Vagina (tissue), 2 donors: Measurements from ENCODE around the gene SGF29. TPM values are rescaled to one million over a fixed set of nuclear protein-coding genes. Genes with fewer than 3 reads are reported as not detected.

ENCODE experiments used
- DNase-seq, 2 donors: peaks; one replicate each; pipeline ENCODE4 v3.0.0-alpha.2; 2017; ENCODE audit errors: extremely low spot score in 2 of 2
- H3K27ac ChIP-seq: fragments of 200-600 bp; sonication (generic); one replicate; pipeline ENCODE4 v1.5.1; 2019
- H3K27me3 ChIP-seq: fragments of 200-600 bp; sonication (generic); one replicate; pipeline ENCODE4 v1.5.1; 2019
- H3K36me3 ChIP-seq, 2 donors: fragments of 200-600 bp; sonication (generic); one replicate each; pipeline ENCODE4 v1.5.1; 2017 to 2019
- H3K4me1 ChIP-seq: fragments of 200-600 bp; sonication (generic); one replicate; pipeline ENCODE4 v1.5.1; 2019
- H3K4me3 ChIP-seq, 2 donors: fragments of 200-600 bp; sonication (generic); 1 replicate in 1 of 2; 2 replicates in 1 of 2; pipeline ENCODE4 v1.5.1; 2016 to 2019
- H3K9me3 ChIP-seq: fragments of 200-600 bp; sonication (generic); one replicate; pipeline ENCODE4 v1.5.1; 2019
- POLR2A ChIP-seq, 2 donors: fragments of 450-650 bp; IDR thresholded peaks; one replicate each; pipeline ENCODE4 v1.6.1; 2017; ENCODE audit warnings: antibody characterized with exemption in 2 of 2, mild to moderate bottlenecking in 2 of 2, moderate library complexity in 2 of 2
- POLR2AphosphoS5 ChIP-seq, 2 donors: sonication (generic); formaldehyde crosslinking; IDR thresholded peaks; one replicate each; pipeline ENCODE4 v1.9.0; 2017; ENCODE audit warnings: antibody characterized with exemption in 2 of 2, mild to moderate bottlenecking in 2 of 2, low read depth in 1 of 2; ENCODE audit not compliant: insufficient read depth in 1 of 2
- intact Hi-C: fragments of 100-400 bp; cut with DNase I; formaldehyde crosslinking; loops from one replicate; pipeline ENCODE4 v1.15.1; 2023
- total RNA-seq: library from RNA; depleted of rRNA; stranded (reverse); fragments of >200 nt; gene quantifications from one replicate; pipeline ENCODE4 v1.2.3, GENCODE V29; 2016
- TF ChIP-seq, protein P1 (sequence below), 3 experiments: fragments of 450-650 bp in 2 of 3; fragments of 200-600 bp in 1 of 3; sonication (generic) in 1 of 3; IDR thresholded peaks; one replicate each; pipeline ENCODE4 v1.5.1; 2017 to 2019; ENCODE audit warnings: antibody characterized with exemption in 3 of 3, mild to moderate bottlenecking in 2 of 3, moderate library complexity in 2 of 3

The SGF29 gene
- total RNA-seq, 1 donor from 2014 or later, result 16.5 TPM

DNA sequence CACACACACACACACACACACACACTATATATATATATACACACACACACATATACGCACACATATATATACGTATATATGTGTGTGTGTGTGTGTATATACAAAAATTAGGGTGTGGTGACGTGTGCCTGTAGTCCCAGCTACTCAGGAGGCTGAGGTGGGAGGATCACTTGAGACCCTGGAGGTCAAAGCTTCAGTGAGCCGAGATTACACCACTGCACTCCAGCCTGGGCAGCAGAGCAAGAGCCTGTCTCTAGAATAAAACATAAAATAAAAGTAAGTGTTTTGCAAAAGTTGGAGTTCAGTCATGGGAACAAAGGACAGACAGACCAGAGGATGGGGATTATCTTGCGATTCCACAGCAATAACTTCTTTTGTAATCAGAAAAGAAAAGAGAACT lies 25.7 kb upstream of the SGF29 start:
- Histone ChIP-seq H3K27ac (no peak overlapping the region), H3K4me1 (no peaks in the 10 kb centered on the region), H3K27me3 (no peaks in the 10 kb centered on the region), H3K4me3 (no peak overlapping the region), H3K36me3 (no peaks in the 10 kb centered on the region), H3K9me3 (no peaks in the 10 kb centered on the region)
- no peak for DNase-seq
- TF ChIP-seq, protein P1, sequence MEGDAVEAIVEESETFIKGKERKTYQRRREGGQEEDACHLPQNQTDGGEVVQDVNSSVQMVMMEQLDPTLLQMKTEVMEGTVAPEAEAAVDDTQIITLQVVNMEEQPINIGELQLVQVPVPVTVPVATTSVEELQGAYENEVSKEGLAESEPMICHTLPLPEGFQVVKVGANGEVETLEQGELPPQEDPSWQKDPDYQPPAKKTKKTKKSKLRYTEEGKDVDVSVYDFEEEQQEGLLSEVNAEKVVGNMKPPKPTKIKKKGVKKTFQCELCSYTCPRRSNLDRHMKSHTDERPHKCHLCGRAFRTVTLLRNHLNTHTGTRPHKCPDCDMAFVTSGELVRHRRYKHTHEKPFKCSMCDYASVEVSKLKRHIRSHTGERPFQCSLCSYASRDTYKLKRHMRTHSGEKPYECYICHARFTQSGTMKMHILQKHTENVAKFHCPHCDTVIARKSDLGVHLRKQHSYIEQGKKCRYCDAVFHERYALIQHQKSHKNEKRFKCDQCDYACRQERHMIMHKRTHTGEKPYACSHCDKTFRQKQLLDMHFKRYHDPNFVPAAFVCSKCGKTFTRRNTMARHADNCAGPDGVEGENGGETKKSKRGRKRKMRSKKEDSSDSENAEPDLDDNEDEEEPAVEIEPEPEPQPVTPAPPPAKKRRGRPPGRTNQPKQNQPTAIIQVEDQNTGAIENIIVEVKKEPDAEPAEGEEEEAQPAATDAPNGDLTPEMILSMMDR (IDR thresholded peaks at IDR 0.05), result no peak
- TF ChIP-seq POLR2A (IDR thresholded peaks at IDR 0.05), result no peak
- TF ChIP-seq POLR2AphosphoS5 (IDR thresholded peaks at IDR 0.05; ENCODE audit: insufficient read depth in 1 of 2, low read depth in 1 of 2), result no peak
- intact Hi-C loops, result no loop called here

DNA sequence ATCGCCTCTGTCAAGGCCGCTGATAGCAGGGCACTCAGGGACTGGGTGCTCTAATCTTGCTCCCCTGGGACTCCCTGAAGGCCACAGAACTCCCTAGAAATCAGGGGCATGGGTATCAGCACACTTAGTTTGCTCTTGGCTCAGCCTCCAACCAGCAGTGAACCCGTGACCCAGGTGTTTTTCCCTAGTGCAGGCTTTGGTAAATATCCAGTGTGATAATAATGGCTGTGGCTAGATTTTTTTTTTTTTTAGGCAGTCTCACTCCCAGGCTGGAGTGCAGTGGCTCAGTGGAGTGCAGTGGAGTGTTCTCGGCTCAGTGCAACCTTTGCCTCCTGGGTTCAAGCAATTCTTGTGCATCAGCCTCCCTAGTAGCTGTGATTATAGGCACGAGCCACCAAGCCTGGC lies 25.3 kb upstream of the SGF29 start:
- no peaks in the 10 kb centered on the region for H3K27me3 ChIP-seq
- H3K4me3 ChIP-seq, result no peak overlapping the region
- intact Hi-C loops, result no loop called here
- no peaks in the 10 kb centered on the region for H3K9me3 ChIP-seq
- H3K27ac ChIP-seq, result no peak overlapping the region
- H3K36me3 ChIP-seq, result no peaks in the 10 kb centered on the region
- no peaks in the 10 kb centered on the region for H3K4me1 ChIP-seq
- no peak for TF ChIP-seq POLR2AphosphoS5 (IDR thresholded peaks at IDR 0.05; ENCODE audit: insufficient read depth in 1 of 2, low read depth in 1 of 2)
- no peak for TF ChIP-seq POLR2A (IDR thresholded peaks at IDR 0.05)
- TF ChIP-seq, protein P1 (IDR thresholded peaks at IDR 0.05), result no peak
- no peak for DNase-seq

DNA sequence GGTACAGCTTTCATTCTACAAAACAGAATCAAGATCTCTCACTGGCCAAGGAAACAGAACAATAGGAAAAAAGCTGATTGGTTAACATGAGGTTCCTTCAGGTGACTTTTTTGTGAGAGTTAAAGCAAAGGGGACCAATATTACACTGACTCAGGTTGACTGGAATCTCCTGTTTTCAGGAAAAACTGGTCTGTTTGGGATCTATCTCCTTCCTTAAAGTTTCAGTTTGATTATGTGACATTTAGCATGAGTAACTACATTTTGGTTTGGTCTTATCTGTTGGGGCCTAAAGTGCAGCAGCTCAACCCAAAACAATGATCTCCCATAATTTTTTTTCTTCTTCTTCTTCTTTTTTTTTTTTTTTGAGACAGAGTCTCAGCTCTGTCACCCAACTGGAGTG lies 24.6 kb upstream of the SGF29 start:
- no peak for DNase-seq
- intact Hi-C loops, result no loop called here
- TF ChIP-seq POLR2A (IDR thresholded peaks at IDR 0.05) (no peak), POLR2AphosphoS5 (IDR thresholded peaks at IDR 0.05; ENCODE audit: insufficient read depth in 1 of 2, low read depth in 1 of 2) (no peak)
- TF ChIP-seq, protein P1 (IDR thresholded peaks at IDR 0.05), result no peak
- H3K4me3 ChIP-seq, result no peak overlapping the region
- H3K4me1 ChIP-seq, result no peaks in the 10 kb centered on the region
- no peaks in the 10 kb centered on the region for H3K27me3 ChIP-seq
- H3K9me3 ChIP-seq, result no peaks in the 10 kb centered on the region
- no peak overlapping the region for H3K27ac ChIP-seq
- no peaks in the 10 kb centered on the region for H3K36me3 ChIP-seq

DNA sequence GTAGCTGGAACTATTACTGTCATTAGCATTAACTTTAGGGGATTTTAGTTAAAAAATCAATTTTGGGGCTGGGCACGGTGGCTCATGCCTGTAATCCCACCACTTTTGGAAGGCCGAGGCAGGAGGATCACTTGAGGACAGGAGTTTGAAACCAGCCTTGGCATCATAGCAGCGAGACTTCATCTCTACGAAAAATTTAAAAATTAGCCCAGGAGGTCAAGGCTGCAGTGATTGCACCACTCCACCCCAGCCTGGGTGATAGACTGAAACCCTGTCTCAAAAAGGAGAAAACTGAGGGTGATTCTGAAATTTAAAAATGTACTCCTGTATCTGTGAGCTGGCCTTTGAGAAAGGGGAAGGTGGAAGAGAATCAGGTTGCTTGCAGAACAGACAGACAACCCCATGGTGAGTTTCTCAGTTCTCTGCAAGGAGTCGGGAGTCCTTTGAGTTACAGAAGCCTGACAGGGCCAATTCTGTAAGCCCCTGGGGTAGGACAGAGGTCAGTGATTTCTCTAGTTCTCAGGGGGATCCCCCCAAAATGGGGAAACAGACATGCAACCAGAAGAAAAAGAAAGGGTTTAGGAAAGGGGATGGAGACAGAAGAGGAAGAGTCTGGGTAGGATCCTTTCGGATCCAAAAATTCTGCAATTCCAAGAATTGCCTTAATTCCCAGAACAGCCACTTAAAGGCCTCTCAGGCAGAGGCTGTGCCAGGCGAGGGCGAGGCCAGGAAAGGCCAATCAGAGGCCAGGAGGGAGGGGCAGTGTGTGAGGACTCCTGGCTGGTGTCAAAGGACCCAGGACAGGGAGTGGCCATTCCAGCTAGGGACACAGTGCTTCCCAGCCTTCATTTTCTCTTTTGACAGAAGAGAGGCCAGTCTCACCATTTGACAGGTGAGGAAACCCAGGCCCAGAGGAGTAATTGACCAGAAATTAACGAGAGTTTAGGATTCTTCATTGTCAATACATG lies 21.7 kb upstream of the SGF29 start:
- Histone ChIP-seq H3K4me3 (no peak overlapping the region), H3K27me3 (no peaks in the 10 kb centered on the region), H3K9me3 (no peaks in the 10 kb centered on the region), H3K27ac (peak overlapping the region; percentile 37), H3K4me1 (peaks cover 12% of the 10 kb centered on the region), H3K36me3 (peaks cover 0 to 4% of the 10 kb centered on the region in 2 donors)
- no peak for DNase-seq
- peak; percentile 56 to 58 for TF ChIP-seq POLR2AphosphoS5 (IDR thresholded peaks at IDR 0.05; ENCODE audit: insufficient read depth in 1 of 2, low read depth in 1 of 2)
- TF ChIP-seq, protein P1 (IDR thresholded peaks at IDR 0.05), result no peak
- no peak for TF ChIP-seq POLR2A (IDR thresholded peaks at IDR 0.05)
- intact Hi-C loops, result no loop called here
